Measurements from ENCODE around the gene CUBN. TPM values are rescaled to one million over a fixed set of nuclear protein-coding genes. Genes with fewer than 3 reads are reported as not detected.
A peak's percentile ranks its signal among the peaks of the same experiment; 100 is the strongest.

Gene CUBN
- total RNA-seq, 1 donor from 2014 or later = 0.92 TPM

DNA sequence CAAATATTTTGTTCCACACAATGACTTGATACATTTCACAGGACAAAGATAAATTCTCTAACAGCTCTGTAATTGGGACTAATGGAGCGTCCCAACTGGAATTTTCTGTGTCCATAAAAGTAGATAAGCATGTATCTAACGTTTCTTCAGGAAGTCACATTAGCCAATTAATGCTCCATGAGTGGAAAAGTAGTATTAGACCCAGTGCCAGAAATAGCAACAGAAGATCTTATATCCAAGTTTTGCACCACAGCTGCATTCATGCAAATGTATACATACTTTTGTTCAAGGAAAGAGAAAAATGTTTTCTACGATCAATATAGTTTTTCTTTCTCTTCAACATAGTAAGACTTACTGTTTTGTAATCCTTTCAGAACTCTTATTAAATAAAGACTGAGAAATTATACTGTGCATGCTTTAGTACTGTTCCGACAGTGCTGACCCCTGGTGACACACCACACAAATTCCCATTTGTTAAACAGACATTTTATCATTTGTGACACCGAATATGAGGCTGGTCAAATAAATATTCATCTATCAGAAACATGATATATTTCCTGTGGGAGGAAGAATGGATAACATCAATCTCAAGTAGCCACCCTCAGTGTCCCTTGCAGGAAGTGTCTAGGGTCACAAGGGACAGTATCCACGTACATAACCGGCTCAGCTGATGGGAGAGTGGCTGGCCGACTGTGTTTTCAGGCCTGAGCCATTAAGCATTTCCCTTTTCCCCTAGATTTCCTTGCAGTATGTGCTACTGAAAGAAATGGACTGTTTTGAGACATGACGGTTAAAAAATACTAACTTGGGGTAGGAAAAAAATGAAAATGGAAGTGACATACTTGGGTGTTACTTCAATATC, 210.3 kb downstream of the CUBN start:
- no peak for DNase-seq (ENCODE audit: low spot score)

DNA sequence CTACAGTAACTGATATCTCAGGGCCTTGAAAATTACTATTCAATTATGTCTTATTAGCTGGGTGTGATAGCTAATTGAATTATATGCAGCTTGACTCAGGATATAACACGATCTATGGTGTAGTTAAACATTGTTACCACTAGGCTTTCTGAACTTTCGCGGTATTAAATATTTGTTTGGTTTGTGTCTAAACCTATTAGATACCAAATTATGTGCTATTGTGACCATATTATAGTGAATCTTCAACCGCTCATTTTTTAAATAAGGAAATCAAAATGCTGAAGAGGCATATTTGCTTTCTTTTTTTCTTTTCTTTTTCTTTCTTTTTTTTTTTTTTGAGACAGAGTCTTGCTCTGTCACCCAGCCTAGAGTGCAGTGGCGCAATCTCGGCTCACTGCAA, 213.1 kb downstream of the CUBN start:
- no peak for DNase-seq (ENCODE audit: low spot score)

- no peak for DNase-seq (ENCODE audit: low spot score)
Measured at GRCh38 chr10:16915300-16915699, 214.3 kb downstream of the CUBN start.

DNA sequence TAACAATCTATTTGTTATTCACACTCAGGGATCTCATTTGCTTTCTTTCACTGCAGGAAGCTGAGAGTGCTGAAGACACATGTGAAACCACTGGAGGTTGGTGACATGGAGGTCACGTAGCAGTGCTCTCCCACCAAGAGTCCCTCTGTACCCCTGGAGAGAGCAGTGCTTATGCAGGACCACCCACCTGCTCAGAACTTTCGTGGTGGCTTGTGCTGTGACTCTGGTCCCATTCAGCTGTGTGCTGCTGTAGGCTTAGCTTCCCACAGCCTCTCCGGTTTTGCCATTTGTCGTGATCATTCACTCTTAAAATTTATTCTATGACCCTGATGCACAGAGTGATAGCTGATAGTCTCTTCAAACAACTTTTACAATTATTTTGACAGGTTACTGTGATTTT, 216.3 kb downstream of the CUBN start:
- DNase-seq (ENCODE audit: low spot score) = no peak

GRCh38 chr10:16910793-16911164, 218.8 kb downstream of the CUBN start:
- DNase-seq (ENCODE audit: low spot score) = no peak

- no peak for DNase-seq (ENCODE audit: low spot score)
Measured at GRCh38 chr10:16909961-16910792, 219.4 kb downstream of the CUBN start.

GRCh38 chr10:16909271-16909767, 220.3 kb downstream of the CUBN start:
- DNase-seq (ENCODE audit: low spot score) = no peak

- no peak for DNase-seq (ENCODE audit: low spot score)
Measured at GRCh38 chr10:16907687-16908086, 221.9 kb downstream of the CUBN start.

DNA sequence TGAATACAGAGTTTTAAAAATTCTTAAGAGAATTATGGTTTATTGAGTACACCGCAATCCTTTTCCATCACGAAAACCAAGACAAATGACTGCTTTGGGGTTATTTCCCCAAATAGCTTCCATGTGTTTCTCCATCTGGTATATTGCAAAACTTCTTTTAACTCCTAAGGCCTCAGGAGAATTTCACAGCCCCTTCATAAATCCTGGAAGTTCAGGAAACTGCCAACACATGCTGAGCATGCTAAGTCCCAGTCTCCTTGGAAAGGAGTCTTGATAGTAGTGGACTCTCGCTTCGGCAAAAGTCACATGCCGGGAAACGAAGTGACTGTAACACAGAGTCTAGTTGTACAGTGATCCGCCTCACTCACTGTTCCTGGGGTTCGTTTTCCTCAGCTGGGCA, 224.3 kb downstream of the CUBN start:
- no peak for DNase-seq (ENCODE audit: low spot score)

GRCh38 chr10:16904639-16905061, 225.0 kb downstream of the CUBN start:
- DNase-seq (ENCODE audit: low spot score) = no peak

- DNase-seq (ENCODE audit: low spot score) = no peak
Measured at GRCh38 chr10:16904049-16904448, 225.6 kb downstream of the CUBN start.

GRCh38 chr10:16902606-16903005, 227.0 kb downstream of the CUBN start:
- no peak for DNase-seq (ENCODE audit: low spot score)

DNA sequence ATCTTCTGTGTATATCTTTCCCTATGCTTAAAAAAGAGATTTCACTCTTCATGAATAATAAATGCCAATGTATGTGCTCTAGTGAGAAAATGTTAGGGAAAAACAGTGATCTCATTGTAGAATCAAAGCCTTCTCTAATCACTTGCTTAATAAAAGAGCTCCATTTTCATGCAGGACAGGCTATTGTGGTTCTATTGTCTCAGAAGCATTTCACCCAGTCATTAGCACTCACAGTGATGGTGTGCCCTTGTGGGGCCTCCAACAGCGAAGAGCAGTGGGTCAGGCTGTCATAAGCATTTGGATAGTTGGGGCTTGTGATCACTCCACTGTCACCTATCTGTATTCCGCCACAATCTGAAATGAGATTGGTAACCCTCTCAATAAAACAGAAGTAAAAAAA, 228.5 kb downstream of the CUBN start:
- DNase-seq (ENCODE audit: low spot score) = no peak

DNA sequence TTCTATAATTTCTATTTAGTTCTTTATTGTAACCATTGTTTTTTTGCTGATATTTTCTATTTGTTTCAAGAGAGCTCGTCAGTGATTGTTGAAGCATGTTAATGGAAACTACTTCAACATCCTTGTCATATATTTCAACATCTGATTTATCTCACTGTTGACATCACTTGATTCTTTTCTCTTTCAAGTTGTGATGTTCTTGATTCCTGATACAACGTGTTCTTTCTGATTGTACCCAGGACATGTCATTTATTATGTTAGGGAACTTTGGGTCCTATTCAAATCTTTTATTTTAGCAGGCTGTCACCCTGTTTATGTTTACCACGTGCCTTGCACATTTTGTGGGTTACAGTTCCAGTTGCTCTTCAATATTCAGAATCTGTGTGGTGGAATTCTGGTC, 232.6 kb downstream of the CUBN start:
- DNase-seq (ENCODE audit: low spot score) = no peak

GRCh38 chr10:16894821-16895220, 234.8 kb downstream of the CUBN start:
- no peak for DNase-seq (ENCODE audit: low spot score)

GRCh38 chr10:16893664-16894063, 235.9 kb downstream of the CUBN start:
- no peak for DNase-seq (ENCODE audit: low spot score)

DNA sequence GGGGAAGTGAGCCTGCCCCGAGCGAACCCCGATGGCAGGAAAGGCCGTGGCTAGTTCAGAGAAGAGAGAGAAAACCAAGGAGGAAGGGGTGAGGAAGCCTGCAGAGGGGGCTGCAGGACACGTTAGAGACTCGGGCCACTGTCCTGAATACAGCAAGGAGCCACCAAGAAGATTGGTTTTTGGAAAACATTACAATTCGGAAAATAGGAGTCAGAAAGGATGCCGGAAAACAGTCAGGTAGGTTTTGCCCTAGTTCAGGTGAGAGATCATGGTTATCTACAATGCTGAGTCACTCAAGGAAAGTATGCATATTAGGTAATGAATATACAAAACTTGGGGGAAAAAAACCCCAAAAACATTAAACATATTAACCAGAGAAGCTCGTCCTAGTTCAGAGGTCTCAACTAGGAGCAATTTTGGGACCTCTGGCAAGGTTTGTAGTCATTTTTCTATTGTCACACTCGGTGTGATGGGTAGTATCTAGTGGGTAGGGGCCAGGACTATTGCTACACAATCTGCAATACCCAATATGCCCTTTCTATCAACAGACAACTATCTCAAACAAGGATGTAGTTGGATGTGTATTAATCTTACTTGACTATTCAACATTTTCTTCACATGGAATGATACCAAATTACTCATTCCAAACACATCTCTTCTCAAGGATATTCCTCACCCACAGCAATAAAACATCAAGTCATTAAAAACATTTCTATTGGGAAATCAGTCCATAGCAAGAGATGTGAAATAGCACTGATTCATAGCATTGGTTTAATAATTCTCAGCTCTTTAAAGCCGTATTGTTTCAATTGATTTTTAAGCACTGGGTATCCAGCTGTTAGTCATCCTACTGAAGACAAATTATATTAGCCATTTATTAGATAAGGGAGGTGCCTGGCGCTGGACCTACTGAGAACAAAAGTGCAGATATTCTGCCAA, 238.0 kb downstream of the CUBN start:
- peak; percentile 44 for DNase-seq (ENCODE audit: low spot score)

GRCh38 chr10:16890691-16891090, 238.9 kb downstream of the CUBN start:
- DNase-seq (ENCODE audit: low spot score) = no peak

- no peak for DNase-seq (ENCODE audit: low spot score)
Measured at GRCh38 chr10:16887565-16887964, 242.0 kb downstream of the CUBN start.

GRCh38 chr10:16886031-16886430, 243.6 kb downstream of the CUBN start:
- DNase-seq (ENCODE audit: low spot score) = no peak

- DNase-seq (ENCODE audit: low spot score) = no peak
Measured at GRCh38 chr10:16884497-16884896, 245.1 kb downstream of the CUBN start.

- DNase-seq (ENCODE audit: low spot score) = no peak
Measured at GRCh38 chr10:16883084-16883483, 246.5 kb downstream of the CUBN start.

Measured in mucosa of gallbladder (tissue), 1 donor.